ELF-1 (cell line): ENCODE results near the gene SLC6A16.
"Not testable (repeated sequence)": the region's sequence is repeated elsewhere in the genome, so short reads cannot be mapped to it uniquely, and the experiment has no call there.

Source experiments
- DNase-seq: peaks from one replicate; pipeline ENCODE4 v3.0.0-alpha.2; 2016; ENCODE audit warnings: low read depth, low spot score

Gene SLC6A16

DNA sequence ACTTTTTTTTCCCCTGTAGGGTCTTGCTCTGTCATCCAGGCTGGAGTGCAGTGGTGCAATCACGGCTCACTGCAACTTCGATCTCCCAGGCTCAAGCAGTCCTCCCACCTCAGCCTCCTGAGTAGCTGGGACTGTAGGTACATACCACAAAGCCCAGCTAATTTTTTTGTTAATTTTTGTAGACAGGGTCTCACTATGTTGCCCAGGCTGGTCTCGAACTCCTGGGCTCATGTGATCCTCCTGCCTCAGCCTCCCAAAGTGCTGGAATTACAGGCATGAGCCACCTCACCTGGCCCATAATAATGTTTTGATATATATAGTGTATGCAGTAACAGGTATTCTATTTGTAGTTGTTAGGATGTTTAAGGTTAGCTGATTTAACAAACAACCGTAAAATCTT, 6.2 kb upstream of the SLC6A16 start:
- not testable (repeated sequence) for DNase-seq

DNA sequence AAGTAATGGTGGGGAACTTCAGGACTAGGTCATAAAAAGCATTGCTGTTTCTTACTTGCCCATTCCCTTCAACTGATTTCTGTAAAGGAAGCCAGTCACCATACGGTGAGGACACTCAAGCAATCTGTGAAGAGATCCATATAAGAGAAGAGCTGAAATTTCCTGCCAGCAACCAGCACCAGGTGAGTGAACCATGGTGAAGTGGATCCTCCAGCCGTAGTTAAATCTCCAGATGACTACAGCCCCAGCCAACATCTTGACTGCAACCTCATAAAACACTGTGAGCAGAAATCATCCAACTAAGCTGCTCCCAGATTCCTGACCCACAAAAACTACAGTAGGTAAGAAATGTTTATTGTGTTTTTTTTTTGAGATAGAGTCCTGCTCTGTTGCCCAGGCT, 3.8 kb upstream of the SLC6A16 start:
- no peak for DNase-seq

DNA sequence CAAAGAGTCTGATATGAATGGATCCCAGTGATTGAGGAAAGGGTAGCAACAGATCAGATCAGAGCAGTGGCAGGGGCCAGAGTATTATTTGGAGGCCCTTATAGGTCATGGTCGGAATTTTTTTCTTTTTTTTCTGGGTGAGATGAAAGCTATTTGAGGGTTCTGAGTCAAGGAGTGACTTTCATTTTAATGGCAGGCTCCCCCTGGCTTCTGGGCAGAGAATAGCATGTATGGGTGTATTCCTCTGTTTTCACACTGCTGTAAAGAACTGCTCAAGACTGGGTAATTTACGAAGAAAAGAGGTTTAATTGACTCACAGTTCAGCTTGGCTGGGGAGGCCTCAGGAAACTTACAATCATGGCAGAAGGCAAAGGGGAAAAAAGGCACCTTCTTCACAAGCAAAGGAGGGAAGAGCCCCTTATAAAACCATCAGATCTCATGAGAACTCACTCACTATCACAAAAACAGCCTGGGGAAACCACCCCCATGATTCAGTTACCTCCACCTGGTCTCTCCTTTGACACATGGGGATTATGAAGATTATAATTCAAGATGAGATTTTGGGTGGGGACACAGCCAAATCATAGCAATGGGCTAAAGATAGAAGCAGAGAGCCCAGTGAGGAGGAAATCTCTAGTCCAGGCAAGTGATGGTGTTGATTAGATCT, 3.0 kb upstream of the SLC6A16 start:
- peak; percentile 29 for DNase-seq

DNA sequence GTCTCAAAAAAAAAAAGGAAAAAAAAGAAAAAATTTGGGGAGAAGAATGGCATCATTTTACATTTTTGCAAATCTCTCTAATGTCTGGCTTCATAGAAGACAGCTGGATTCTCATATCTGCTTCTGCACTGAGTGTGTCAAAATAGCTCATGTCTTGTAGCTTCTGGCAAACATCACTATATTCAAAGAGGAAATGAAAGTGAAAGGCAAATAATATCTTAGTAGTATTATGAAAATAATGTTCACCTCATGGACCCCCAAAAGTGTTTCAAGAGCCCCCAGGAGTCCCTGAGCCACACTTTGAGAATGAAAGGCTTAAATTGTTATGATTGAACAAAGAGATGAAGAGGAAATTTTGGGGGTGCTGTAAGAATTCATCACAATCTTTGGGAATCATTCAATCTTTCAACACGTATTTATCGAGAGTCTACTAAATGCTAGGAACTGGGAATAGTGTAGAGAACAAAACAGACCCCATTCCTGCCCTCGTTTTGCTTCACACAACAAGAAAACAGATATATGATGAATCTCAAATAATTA, 1.2 kb upstream of the SLC6A16 start:
- no peak for DNase-seq

DNA sequence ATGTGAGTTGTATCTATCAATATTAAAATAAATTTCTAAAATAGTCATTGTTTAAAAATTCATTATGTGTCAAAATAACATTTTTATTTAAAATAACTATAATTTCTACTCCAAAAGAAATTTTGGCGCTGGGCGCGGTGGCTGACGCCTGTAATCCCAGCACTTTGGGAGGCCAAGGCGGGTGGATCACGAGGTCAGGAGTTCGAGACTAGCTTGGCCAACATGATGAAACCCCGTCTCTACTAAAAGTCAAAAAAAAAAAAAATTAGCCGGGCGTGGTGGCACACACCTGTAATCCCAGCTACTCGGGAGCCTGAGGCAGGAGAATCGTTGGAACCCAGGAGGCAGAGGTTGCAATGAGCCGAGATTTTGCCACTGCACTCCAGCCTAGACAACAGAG, 765 bp upstream of the SLC6A16 start:
- not testable (repeated sequence) for DNase-seq

DNA sequence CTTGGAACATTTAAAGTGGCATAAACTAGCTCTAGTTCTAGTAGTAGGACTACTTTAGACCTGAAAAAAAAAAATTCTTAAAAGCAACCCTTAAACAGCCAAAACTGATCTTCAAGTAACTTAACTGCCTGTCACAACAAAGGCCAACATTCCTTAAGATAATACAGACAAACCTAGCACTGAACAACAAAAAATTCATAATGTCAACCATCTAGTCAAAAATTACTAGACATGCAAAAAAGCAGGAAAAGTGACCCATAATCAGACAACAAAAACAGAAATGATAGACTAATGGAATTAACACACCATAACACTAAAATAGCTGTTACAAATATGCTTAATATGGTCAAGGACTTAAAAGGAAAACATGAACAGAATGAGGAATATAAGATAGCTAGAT, 6.7 kb downstream of the SLC6A16 start:
- DNase-seq: no peak

DNA sequence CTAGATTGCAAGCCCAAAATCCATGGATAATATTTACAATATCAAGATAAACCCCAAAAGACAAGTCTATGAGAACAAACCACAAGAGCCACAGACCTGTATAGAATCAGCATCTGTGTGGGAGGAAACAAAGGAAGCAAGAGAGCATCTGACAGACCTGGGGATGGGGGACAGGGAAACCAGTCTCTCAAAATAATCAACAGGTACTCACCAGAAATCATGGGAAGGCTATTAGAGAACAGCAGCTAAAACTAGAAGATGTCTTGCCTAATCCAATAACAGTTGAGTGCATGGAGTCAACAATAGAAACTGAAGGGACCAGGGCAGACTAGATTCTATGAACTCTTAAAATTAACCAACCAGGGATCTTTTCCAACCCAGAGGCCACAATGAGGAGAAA, 8.7 kb downstream of the SLC6A16 start:
- DNase-seq: no peak

DNA sequence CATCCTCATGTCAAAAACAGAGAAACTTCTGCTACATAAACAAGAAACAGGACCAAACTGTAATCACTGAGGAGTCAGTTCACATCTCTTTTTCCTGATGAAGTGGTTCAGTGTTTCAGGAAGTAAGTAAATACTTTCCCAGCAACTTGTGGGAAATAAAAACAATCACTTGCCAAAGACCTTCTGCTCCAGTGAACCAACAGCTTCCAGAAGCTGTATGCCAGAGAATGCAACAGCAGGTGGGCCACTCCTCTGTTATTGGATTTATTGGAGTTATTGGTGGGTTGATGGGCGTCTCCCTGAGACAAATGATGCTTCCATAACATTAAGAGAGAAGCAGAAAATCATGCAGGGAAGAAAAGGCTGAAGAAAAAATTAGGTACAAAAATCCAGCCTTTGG, 9.9 kb downstream of the SLC6A16 start:
- no peak for DNase-seq

DNA sequence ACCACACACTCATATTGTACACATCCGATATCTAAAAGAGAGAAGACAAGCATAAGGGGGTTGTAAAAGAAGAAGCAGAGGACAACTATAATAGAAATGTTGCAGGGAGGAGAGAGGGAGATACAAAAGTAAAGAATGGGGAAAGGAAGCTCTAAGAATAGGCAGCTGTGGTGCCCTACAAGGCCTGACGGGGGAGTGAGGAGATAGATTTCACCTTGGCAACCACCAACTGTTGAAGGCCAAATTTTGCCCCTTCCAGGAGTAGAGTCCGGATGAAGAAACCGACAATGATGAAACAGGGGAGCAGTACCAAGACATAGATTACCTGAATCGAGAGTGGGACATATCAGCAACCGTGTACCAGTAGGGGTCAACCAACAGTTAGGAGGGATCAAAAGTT, 15.9 kb downstream of the SLC6A16 start:
- no peak for DNase-seq

DNA sequence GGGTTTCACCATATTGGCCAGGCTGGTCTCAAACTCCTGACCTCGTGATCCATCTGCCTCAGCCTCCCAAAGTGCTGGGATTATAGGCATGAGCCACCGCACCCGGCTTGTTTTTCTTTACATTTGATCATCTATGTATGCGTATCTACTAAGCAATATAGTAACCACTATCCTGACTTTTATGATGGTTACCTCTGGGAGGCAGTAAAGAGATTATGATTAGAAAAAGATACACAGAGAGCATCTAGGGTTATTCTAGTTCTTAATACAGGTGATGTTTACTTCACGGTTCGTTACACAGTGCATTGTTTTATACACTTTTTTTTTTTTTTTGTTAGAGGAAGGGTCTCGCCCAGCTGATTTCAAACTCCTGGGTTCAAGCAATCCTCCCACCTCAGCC, 18.3 kb downstream of the SLC6A16 start:
- not testable (repeated sequence) for DNase-seq

DNA sequence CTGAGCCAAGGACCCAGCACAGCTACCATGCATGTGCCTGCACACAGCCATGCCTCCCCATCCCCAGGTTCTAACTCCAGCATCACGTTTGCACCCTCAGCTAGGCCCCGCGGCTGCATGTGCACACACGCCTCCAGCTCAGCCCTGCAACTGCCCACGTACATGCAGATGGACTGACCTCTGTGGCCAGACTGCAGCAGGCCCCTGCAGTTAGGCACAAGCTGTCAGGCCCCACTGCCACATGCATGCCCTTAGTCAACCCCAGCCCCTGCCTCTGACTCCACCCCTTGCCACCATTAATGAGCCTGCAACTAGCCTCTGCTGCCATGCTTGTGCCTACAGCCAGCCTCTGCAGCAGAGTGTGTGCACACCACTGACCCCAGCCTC, 23.1 kb downstream of the SLC6A16 start:
- DNase-seq: no peak

DNA sequence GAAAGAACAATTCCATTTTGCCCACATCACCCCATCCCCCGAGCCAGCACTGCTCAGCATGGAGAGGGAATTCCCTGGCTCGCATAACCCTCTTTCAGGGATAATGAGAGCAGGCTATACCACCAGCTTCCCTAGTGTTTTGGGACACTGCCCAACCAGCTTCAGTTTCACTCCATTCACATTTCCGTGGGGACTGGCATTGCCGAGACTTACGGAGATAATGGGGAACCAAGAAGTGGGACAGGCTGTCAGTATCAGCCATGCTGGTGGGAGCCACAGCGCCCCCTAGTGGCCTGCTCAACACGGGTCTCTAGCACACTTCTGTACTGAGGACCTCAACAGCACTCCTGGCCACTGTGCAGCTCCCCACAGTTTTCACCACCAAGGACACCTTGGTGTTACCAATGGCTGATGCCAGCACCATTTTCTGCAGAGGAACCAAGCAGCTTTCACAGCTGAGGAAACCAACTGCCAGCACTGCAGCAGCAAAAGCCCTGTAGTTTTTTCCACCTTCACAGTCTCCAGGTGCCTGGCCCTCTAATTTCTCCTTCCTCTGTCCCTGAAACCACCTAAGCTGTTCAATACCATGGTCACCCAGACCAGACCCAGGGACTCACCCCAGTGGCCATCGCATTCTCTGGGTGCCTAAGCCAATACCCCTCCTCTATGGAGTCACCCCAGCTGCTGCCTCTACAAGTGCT, 23.7 kb downstream of the SLC6A16 start:
- peak; percentile 79 for DNase-seq

DNA sequence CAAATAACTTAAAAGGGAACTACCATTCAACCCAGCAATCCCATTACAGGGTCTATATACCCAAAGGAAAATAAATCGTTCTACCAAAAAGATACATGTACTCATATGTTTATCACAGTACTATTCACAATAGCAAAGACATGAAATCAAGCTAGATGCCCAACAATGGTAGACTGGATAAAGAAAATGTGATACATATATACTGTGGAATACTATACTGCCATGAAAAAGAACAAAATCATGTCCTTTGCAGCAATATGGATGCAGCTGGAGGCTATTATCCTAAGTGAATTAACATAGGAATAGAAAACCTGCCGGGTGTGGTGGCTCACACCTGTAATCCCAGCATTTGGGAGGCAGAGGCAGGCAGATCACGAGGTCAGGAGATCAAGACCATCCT, 26.3 kb downstream of the SLC6A16 start:
- DNase-seq: not testable (repeated sequence)

DNA sequence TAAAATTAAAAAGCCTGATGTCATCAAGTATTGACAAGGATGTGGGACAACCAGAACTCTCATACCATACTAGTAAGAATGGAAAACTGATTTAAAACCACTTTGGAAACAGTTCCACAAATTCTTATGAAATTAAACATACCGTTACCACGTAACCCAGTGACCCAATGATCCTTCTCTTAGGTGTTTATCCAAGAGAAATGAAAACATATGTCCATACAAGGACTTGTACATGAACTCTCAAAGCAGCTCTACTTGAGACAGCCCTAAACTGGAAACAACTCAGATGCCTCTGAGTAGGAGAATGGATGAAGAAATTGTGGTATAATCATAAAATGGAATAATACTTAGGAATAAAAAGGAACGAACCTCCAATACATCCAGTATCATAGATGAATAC, 27.6 kb downstream of the SLC6A16 start:
- DNase-seq: no peak

DNA sequence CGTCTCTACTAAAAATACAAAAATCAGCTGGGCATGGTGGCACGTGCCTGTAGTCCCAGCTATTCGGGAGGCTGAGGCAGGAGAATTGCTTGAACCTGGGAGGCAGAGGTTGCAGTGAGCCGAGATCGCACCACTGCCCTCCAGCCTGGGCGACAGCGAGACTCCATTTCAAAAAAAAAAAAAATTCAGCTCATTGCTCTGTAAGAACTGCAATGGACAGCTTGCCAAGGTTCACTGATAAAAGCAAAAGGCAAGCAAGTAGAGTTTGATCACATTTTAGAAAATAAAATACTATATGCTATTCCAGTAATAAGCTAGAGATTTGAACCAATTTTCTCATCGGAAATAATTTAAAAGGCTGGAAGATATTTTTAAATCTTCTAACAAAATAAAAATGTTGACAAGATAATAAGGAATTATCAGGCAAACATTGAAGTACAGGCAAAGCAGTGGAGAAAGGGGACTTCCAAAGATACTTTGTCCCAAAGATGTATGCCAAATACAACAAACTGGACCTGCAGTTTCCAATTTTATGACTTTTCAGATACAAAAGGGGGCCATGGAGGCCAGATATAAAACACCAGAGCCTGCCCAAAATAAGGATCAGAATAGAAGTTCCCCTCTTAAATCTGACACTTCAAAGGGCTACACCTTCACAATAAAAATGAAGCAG, 29.6 kb downstream of the SLC6A16 start:
- DNase-seq: no peak

DNA sequence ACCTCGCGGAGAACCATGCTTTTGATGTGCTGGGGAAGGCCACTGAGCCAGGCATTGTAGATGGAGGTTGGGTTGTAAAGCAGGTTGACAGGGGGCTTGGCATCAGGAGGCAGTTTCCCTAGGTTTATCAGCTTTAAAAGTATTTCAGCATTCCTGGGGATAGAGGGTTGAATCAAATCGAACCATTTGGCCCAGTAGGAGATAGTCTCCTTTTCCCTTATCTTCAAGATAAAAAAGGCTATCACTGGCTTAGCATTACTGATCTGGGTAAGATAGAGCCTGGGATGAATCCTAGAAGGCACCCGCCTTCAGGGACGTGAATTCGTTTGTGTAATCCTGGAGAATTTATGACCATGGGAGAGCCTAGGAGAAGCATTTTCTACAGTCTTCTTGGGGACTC, 30.6 kb downstream of the SLC6A16 start:
- no peak for DNase-seq

DNA sequence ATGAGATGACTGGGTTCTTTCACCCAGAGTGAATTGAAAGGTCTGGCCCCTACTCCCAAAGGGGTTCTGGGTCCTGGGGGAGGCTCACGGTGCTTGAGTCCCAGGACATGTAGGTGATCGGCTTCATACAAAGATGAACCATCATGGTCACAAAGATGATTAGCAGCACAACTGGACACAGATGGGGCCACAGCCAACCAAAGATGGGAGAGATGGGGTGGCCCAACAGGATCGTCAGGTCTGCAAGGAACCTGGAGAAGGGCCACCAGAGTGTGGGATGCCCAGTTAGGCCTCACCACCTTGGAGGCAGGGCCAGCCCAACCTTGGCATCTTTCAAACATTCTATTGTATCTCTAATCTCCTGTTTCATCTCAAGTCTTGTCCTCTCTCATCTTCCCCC, 34.5 kb downstream of the SLC6A16 start:
- no peak for DNase-seq

DNA sequence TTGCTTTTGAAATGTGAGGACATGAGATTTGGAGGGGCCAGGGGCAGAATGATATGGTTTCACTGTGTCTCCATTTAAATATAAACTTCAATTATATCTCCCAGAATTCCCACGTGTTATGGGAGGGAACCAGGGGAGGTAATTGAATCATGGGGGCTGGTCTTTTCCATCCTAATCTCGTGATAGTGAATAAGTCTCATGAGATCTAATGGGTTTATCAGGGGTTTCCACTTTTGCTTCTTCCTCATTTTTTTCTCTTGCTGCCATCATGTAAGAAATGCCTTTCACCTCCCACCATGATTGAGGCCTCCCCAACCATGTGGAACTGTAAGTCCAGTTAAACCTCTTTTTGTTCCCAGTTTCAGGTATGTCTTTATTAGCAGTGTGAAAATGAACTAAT, 35.7 kb downstream of the SLC6A16 start:
- DNase-seq: not testable (repeated sequence)

DNA sequence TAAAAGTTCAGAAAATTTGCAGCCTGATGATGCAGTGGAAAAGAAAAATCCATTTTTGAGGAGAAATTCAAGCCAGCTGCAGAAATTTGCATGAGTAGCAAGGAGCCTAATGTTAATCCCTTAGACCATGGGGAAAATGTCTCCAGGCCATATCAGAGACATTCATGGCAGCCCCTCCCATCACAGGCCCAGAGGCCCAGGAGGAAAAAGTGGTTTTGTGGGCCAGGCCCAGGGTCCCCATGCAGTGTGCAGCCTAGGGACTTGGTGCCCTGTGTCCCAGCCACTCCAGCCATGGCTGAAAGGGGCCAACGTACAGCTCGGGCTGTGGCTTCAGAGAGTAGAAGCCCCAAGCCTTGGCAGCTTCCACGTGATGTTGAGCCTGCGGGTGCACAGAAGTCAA, 36.8 kb downstream of the SLC6A16 start:
- not testable (repeated sequence) for DNase-seq

DNA sequence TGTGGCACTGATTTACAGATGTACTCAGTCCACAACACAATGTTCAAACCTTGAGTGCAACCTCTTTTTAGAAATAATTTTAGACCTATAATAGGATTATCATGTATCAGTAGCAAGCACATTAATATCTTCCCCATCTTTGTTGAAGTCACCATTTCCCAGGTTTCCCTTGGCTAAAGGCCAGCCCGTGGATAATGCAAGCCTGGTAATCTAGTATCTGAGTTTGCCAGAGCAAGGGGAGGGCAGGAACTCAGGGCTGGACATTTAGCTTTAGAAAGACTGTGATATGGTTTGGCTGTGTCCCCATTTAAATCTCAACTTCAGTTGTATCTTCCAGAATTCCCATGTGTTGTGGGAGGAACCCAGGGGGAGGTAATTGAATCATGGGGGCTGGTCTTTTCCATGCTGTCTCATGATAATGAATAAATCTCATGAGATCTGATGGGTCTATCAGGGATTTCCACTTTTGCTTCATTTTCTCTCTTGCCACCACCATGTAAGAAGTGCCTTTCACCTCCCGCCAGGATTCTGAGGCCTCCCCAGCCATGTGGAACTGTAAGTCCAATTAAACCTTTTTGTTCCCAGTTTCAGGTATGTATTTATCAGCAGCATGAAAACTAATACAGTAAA, 37.7 kb downstream of the SLC6A16 start:
- DNase-seq: no peak

DNA sequence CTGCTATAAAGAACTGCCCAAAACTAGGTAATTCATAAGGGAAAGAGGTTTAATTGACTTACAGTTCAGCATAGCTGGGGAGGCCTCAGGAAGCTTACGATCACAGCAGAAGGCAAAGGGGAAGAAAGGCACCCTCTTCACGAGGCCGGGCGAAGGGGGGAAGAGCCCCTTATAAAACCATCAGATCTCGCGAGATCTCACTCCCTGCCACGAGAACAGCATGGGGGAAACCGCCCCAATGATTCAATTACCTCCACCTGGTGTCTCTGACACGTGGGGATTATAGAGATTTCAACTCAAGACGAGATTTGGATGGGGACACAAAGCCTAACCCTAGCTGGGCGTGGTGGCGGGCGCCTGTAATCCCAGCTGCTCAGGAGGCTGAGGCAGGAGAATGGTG, 42.8 kb downstream of the SLC6A16 start:
- DNase-seq: no peak

DNA sequence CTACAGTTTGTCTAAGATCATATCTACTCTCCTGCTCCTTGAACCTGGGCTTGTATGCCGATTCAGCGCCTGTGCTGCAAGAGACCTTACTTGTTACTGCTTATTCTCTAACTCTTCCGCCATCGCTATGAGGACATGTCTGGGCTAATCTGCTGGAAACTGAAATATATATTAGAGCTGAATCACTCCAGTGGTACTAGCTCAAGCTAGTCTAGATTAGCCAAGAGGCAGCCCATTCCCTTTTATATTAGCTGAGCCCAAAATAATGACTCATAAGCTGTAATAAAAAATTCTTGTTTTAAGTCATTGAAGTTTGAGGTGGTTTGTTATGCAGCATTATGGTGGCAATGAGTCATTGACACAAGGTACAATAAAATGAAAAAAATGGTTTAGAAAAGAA, 52.8 kb downstream of the SLC6A16 start:
- DNase-seq: no peak
